ENCODE measurements around the gene CUL4A. TPM values are rescaled to one million over a fixed set of nuclear protein-coding genes. Genes with fewer than 3 reads are reported as not detected.

The CUL4A gene
- total RNA-seq, 1 donor from 2014 or later = 122 TPM

GRCh38 chr13:113164492-113164891 lies 44.9 kb upstream of the CUL4A start:
- TF ChIP-seq CTCF (IDR thresholded peaks at IDR 0.05; ENCODE audit: borderline replicate concordance) = no peak
- H3K36me3 ChIP-seq = peaks cover 22% of the 10 kb centered on the region
- intact Hi-C loops (cut with micrococcal nuclease) = no loop called here
- peaks cover 31% of the 10 kb centered on the region for H3K27me3 ChIP-seq (ENCODE audit: low read depth)
- peaks cover 8% of the 10 kb centered on the region for H3K9me3 ChIP-seq (replicated peaks)
- H3K4me1 ChIP-seq = peaks cover 6% of the 10 kb centered on the region
- no peak for DNase-seq
- H3K4me3 ChIP-seq = no peak overlapping the region
- no peak overlapping the region for H3K27ac ChIP-seq (replicated peaks)

GRCh38 chr13:113166266-113166665 lies 43.1 kb upstream of the CUL4A start:
- Histone ChIP-seq H3K4me3 (no peak overlapping the region), H3K36me3 (peaks cover 29% of the 10 kb centered on the region), H3K27me3 (ENCODE audit: low read depth) (peaks cover 13% of the 10 kb centered on the region), H3K4me1 (peaks cover 19% of the 10 kb centered on the region), H3K9me3 (replicated peaks) (peaks cover 8% of the 10 kb centered on the region), H3K27ac (replicated peaks) (no peak overlapping the region)
- DNase-seq = no peak
- intact Hi-C loops (cut with micrococcal nuclease) = no loop called here
- TF ChIP-seq CTCF (IDR thresholded peaks at IDR 0.05; ENCODE audit: borderline replicate concordance) = no peak

GRCh38 chr13:113166681-113167080 lies 42.7 kb upstream of the CUL4A start:
- H3K9me3 ChIP-seq (replicated peaks) = peaks cover 8% of the 10 kb centered on the region
- no peak overlapping the region for H3K4me3 ChIP-seq
- no peak for DNase-seq
- intact Hi-C loops (cut with micrococcal nuclease) = no loop called here
- peaks cover 33% of the 10 kb centered on the region for H3K36me3 ChIP-seq
- H3K27ac ChIP-seq (replicated peaks) = no peak overlapping the region
- peaks cover 19% of the 10 kb centered on the region for H3K4me1 ChIP-seq
- TF ChIP-seq CTCF (IDR thresholded peaks at IDR 0.05; ENCODE audit: borderline replicate concordance) = no peak
- peaks cover 9% of the 10 kb centered on the region for H3K27me3 ChIP-seq (ENCODE audit: low read depth)

- peaks cover 36% of the 10 kb centered on the region for H3K36me3 ChIP-seq
- H3K4me3 ChIP-seq = no peak overlapping the region
- no peak for TF ChIP-seq CTCF (IDR thresholded peaks at IDR 0.05; ENCODE audit: borderline replicate concordance)
- no peak overlapping the region for H3K27ac ChIP-seq (replicated peaks)
- intact Hi-C loops (cut with micrococcal nuclease) = no loop called here
- no peak for DNase-seq
- H3K9me3 ChIP-seq (replicated peaks) = peaks cover 8% of the 10 kb centered on the region
- peaks cover 19% of the 10 kb centered on the region for H3K4me1 ChIP-seq
- peaks cover 9% of the 10 kb centered on the region for H3K27me3 ChIP-seq (ENCODE audit: low read depth)
These were observed 42.3 kb upstream of the CUL4A start for GRCh38 chr13:113167155-113167554.

- Histone ChIP-seq H3K27ac (replicated peaks) (no peak overlapping the region), H3K36me3 (peaks cover 36% of the 10 kb centered on the region), H3K4me1 (peaks cover 19% of the 10 kb centered on the region), H3K9me3 (replicated peaks) (peaks cover 8% of the 10 kb centered on the region), H3K4me3 (no peak overlapping the region), H3K27me3 (ENCODE audit: low read depth) (peaks cover 9% of the 10 kb centered on the region)
- no peak for TF ChIP-seq CTCF (IDR thresholded peaks at IDR 0.05; ENCODE audit: borderline replicate concordance)
- DNase-seq = no peak
- intact Hi-C loops (cut with micrococcal nuclease) = no loop called here
These were observed 41.8 kb upstream of the CUL4A start for GRCh38 chr13:113167575-113167974.

- no peak overlapping the region for H3K27ac ChIP-seq (replicated peaks)
- H3K9me3 ChIP-seq (replicated peaks) = peaks cover 8% of the 10 kb centered on the region
- intact Hi-C loops (cut with micrococcal nuclease) = no loop called here
- H3K4me1 ChIP-seq = peaks cover 19% of the 10 kb centered on the region
- H3K4me3 ChIP-seq = no peak overlapping the region
- no peak for DNase-seq
- peaks cover 36% of the 10 kb centered on the region for H3K36me3 ChIP-seq
- H3K27me3 ChIP-seq (ENCODE audit: low read depth) = peaks cover 3% of the 10 kb centered on the region
- no peak for TF ChIP-seq CTCF (IDR thresholded peaks at IDR 0.05; ENCODE audit: borderline replicate concordance)
These were observed 41.2 kb upstream of the CUL4A start for GRCh38 chr13:113168211-113168610.

Data from left ventricle myocardium inferior (tissue), 1 donor.